Measurements from ENCODE around the gene RPLP2. TPM values are rescaled to one million over a fixed set of nuclear protein-coding genes. Genes with fewer than 3 reads are reported as not detected.

The RPLP2 gene
- total RNA-seq, 4 donors from 2014 or later, result 314 to 600 (median 440) TPM

GRCh38 chr11:800473-800872 is 9.3 kb upstream of the RPLP2 start:
- intact Hi-C loops (cut with DNase I; ENCODE audit: low total_unique reads), result no loop called here
- TF ChIP-seq CTCF (IDR thresholded peaks at IDR 0.05 in 4 of 5, conservative IDR thresholded peaks at IDR 0.05 in 1 of 5) (no peak), POLR2A (IDR thresholded peaks at IDR 0.05) (no peak)
- no peaks in the 10 kb centered on the region for H3K9me3 ChIP-seq
- DNase-seq (no peak), ATAC-seq (no peak)
- no peak overlapping the region for H3K4me3 ChIP-seq
- H3K27me3 ChIP-seq, result peaks cover 0 to 6% (median 3%) of the 10 kb centered on the region in 3 donors
- H3K27ac ChIP-seq, result no peak overlapping the region
- in situ Hi-C loops (cut with MboI; ENCODE audit: low sequenced_read_pairs in 4 of 4), result no loop called here
- peaks cover 23 to 44% of the 10 kb centered on the region in 2 donors for H3K4me1 ChIP-seq
- peaks cover 0 to 41% of the 10 kb centered on the region in 2 donors for H3K36me3 ChIP-seq

GRCh38 chr11:801097-801780 is 8.5 kb upstream of the RPLP2 start:
- TF ChIP-seq CTCF (IDR thresholded peaks at IDR 0.05 in 4 of 5, conservative IDR thresholded peaks at IDR 0.05 in 1 of 5) (no peak), POLR2A (IDR thresholded peaks at IDR 0.05) (no peak)
- H3K9me3 ChIP-seq, result no peaks in the 10 kb centered on the region
- in situ Hi-C loops (cut with MboI; ENCODE audit: low sequenced_read_pairs in 4 of 4), result no loop called here
- H3K4me3 ChIP-seq, result no peak overlapping the region
- H3K27ac ChIP-seq, result no peak overlapping the region
- H3K36me3 ChIP-seq, result peaks cover 0 to 41% of the 10 kb centered on the region in 2 donors
- intact Hi-C loops (cut with DNase I; ENCODE audit: low total_unique reads), result no loop called here
- peaks cover 22 to 39% of the 10 kb centered on the region in 2 donors for H3K4me1 ChIP-seq
- H3K27me3 ChIP-seq, result no peaks in the 10 kb centered on the region
- DNase-seq, result no peak
- no peak for ATAC-seq

- intact Hi-C loops (cut with DNase I; ENCODE audit: low total_unique reads) (no loop called here), in situ Hi-C loops (cut with MboI; ENCODE audit: low sequenced_read_pairs in 4 of 4) (no loop called here)
- Histone ChIP-seq H3K9me3 (no peaks in the 10 kb centered on the region), H3K4me3 (no peak overlapping the region), H3K36me3 (peaks cover 0 to 41% of the 10 kb centered on the region in 2 donors), H3K27me3 (no peaks in the 10 kb centered on the region), H3K4me1 (peaks cover 20 to 30% of the 10 kb centered on the region in 2 donors), H3K27ac (no peak overlapping the region)
- TF ChIP-seq CTCF (IDR thresholded peaks at IDR 0.05 in 4 of 5, conservative IDR thresholded peaks at IDR 0.05 in 1 of 5), result no peak
- TF ChIP-seq POLR2A (IDR thresholded peaks at IDR 0.05), result no peak
- ATAC-seq, result no peak
- DNase-seq, result no peak
These were observed 7.6 kb upstream of the RPLP2 start for GRCh38 chr11:802018-802617.

- intact Hi-C loops (cut with DNase I; ENCODE audit: low total_unique reads) (no loop called here), in situ Hi-C loops (cut with MboI; ENCODE audit: low sequenced_read_pairs in 4 of 4) (no loop called here)
- DNase-seq (no peak), ATAC-seq (no peak)
- Histone ChIP-seq H3K4me1 (peaks cover 19 to 23% of the 10 kb centered on the region in 2 donors), H3K36me3 (peaks cover 0 to 41% of the 10 kb centered on the region in 2 donors), H3K27me3 (no peaks in the 10 kb centered on the region), H3K27ac (no peak overlapping the region), H3K9me3 (no peaks in the 10 kb centered on the region), H3K4me3 (no peak overlapping the region)
- TF ChIP-seq POLR2A (IDR thresholded peaks at IDR 0.05), result no peak
- no peak for TF ChIP-seq CTCF (IDR thresholded peaks at IDR 0.05 in 4 of 5, conservative IDR thresholded peaks at IDR 0.05 in 1 of 5)
These were observed 6.9 kb upstream of the RPLP2 start for GRCh38 chr11:802693-803466.
